Stimulated activated CD4-positive, alpha-beta T cell treated with anti-CD3 and anti-CD28 coated beads, Interleukin-4, amount 100 ng/mL, for 48 hours (primary cell): ENCODE measurements around the gene KISS1R.

Experiments
- DNase-seq, 2 donors: peaks; one replicate each; pipeline ENCODE4 v3.0.0-alpha.2; 2020; ENCODE audit warnings: low read depth in 2 of 2

KISS1R gene

DNA sequence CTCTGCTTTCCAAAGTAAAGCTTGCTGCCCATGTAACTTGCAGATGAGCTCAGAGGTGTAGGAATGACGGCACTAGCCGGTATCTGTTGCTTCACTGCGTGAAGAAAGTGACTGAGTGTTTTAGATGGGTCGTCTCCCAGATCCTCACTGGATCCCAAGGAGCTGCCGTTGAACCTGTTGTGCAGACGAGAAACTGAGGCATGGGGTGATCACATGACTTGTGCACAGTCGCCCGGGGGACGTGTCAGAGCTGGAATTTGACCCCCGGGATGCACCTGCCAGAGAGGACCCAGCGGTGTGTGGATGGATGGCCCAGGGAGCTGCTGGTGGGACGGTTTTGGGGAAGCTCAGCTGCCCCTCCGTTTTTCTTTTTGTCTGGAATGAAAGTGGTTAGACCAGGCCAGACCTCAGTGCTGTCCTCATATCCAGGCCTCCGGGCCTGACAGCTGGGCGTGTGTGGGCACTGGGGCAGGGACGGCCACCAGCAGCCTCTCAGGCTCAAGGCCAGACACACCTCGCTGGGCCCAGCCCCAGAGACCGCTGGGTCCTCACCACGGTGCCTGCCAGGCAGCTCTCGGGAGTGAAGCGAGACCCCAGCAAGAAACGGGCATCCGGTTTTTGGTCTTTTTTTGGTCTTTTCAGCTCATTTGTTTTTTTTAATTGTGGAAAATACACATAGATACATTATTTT is 21.2 kb downstream of the KISS1R start:
- no peak for DNase-seq

DNA sequence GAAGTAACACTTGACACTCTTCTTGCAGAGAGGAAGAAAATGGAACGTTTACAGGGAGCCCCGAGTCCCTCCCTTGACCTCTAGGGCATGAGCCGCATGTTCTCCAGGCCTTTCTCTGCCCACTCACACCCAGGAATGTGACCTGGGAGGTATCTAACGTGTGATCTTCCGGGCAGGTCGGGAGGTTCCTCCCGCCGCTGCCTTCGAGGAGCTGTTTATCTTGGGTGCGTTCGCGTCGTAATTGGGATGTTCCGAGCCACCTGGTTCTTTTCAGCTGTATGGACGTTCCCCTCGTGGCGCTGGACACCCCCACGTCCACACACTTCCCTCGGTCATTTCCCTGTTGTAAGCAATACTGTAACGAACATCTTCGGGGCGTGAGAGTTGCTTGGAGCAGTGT is 22.3 kb downstream of the KISS1R start:
- no peak for DNase-seq

- DNase-seq = no peak
These were observed 22.8 kb downstream of the KISS1R start for GRCh38 chr19:939922-940321.

DNA sequence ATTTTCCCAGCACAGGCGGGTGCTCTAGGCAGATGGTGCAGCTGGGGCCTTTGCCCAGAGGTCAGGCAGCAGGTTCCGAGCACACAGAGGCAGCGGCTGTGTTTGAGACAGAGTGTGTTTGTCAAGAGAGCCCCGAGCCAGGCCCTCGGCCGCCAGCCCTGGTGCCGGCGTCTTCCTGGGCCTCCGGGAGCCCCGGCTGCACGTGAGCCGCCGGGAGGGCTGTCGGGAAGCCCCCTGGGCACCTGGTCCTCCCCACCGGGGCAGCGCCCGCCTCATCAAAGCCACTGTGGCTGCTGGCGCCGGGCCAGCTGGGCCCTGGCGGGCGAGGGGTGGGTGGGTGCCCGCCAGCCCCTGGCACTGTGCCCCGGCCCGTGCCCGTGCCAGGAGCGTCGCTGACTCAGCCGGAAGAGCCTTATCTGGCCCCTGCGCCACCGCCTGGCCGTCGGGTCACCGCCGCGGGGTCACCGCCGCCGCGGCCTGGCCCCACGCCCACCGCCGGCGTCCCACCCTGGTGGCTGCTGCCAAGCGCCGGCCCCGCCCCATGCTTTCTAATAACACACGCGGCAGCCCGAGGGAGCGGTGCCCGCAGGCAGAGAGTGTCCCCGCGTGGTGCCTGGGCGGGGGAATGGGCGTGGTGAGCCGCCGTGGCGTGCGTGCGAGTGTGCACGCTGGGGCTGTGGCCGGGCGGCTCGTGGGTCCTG is 23.6 kb downstream of the KISS1R start:
- DNase-seq = peak in 1 of 2 donors; percentile 51

- DNase-seq = no peak
These were observed 24.4 kb downstream of the KISS1R start for GRCh38 chr19:941292-942132.

DNA sequence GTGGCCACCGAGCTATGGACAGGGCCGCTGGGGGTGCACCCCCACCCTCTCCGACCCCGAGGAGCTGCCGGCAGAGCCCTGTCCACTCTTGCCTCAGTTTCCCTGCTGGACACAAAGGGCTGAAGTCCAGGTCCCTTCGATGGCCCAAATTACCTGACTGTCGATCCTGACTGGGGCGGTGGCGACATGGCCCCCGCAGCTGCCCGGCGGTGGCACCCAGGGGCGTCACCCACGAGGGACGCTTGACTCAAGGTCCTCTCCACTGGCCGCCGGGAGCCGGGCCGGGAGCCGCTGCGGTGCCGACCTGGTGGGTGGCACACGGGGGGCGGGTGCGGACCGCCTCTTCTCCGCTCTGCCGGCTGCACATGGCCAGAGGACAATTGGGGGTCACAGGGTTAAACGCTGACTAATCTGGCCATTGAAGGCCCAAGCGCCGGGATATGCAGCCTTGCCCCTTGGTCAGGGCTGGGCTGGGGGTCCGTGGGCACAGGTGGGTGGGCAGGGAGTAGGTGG is 25.1 kb downstream of the KISS1R start:
- DNase-seq = no peak

DNA sequence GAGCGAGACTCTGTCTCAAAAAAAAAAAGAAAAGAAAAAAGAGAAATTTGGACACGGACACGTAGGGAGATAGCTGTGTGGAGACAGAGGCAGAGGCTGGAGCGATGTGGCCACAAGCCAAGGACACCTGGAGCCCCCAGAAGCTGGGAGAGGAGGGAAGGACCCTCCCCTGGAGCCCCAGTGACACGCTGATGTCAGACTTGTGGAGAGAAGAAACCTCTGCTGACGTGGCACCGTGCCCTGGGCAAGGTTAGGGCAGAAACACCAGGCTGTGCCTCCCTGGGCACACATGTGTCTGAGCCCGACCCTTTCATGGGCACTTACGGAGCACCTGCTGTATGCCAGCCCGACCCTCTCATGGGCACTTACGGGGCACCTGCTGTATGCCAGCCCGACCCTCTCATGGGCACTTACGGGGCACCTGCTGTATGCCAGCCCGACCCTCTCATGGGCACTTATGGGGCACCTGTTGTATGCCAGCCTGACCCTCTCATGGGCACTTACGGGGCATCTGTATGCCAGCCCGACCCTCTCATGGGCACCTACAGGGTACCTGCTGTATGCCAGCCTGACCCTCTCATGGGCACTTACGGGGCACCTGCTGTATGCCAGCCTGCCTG is 26.5 kb downstream of the KISS1R start:
- DNase-seq = no peak

DNA sequence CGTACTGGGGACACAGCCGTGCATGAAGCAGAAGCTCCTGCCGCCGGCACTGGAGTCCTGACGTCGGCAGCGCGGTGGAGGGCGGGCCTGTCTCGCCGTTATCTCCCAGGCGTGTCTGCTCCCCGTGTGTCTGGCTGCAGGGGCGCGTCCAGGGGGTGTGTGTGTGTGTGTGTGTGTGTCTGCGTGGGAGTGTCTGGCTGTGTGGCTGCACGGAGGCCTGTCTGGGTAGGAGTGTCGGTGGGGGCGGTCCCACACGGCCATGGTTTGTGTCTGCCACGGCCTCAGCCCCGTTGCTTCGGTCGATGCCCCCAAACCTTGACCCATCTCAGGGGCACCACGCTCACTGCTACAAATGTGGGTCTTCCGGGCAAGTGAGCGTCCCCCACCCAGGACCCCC is 27.0 kb downstream of the KISS1R start:
- DNase-seq = no peak

DNA sequence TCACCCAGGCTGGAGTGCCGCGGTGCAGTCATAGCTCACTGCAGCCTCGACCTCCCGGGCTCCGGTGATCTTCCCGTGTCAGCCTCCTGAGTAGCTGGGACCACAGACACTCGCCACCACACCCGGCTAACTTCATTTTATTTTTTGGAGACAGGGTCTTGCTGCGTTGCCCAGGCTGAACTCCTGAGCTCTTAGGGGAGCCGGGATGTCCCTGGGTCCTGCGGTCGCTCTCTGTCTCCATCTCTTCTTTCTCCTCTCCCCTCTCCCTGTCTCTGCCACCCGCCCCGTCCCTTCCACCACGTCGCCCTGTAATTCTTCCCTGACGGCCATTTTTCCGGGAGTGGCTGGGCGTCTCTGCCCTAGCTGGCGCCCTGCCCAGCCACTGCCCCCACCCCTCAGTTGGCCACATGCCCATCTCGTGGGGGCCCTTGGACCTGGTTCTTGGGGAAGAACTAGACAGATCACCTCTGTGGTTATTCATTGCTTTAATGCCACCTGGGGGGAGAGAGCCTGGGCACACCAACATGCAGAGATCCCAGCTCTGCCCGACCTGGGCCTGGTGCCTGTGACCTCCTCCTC is 27.6 kb downstream of the KISS1R start:
- no peak for DNase-seq

- no peak for DNase-seq
These were observed 28.5 kb downstream of the KISS1R start for GRCh38 chr19:945401-946252.

- DNase-seq = no peak
These were observed 30.1 kb downstream of the KISS1R start for GRCh38 chr19:947090-947706.

DNA sequence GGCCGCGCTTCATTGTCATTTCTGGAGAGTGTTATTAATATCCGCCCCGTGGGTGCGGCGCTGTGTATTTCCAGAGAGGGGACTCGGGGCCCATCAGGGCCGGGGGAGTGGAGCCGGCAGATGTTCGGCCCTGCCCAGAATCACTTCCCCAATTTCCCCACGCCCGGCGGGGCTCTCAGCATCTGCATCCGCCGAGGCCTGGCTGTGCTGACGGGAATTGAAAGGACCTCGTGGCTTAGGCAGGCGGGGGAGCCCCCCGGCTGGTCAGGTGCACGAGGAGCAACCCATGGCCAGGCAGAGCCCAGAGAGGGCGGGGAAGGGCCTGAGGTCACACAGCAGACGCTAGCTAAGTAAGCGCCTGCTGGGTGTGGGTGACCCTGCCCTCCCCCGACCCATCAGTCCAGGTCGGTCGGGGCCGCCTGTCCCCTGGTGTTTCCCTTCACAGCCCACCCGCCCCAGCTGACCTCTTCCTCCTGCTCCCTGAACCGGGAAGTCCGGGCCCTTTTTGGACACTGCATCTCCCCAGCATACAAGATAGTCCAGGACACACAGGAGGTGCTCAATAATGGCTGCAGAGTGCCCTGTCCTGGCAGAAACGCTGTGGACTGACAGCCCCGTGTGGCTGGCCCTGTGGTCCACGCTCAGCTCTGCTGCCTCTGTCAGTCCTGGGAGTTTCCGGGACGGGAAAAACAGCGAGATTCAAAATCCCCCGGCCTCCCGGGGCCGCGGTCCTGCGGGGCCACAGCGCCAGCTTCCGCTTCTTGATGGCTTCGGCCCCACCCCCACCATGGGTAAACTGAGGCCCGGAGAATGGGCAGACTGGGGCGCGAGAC is 30.8 kb downstream of the KISS1R start:
- no peak for DNase-seq

- DNase-seq = no peak
These were observed 31.8 kb downstream of the KISS1R start for GRCh38 chr19:948842-949496.

DNA sequence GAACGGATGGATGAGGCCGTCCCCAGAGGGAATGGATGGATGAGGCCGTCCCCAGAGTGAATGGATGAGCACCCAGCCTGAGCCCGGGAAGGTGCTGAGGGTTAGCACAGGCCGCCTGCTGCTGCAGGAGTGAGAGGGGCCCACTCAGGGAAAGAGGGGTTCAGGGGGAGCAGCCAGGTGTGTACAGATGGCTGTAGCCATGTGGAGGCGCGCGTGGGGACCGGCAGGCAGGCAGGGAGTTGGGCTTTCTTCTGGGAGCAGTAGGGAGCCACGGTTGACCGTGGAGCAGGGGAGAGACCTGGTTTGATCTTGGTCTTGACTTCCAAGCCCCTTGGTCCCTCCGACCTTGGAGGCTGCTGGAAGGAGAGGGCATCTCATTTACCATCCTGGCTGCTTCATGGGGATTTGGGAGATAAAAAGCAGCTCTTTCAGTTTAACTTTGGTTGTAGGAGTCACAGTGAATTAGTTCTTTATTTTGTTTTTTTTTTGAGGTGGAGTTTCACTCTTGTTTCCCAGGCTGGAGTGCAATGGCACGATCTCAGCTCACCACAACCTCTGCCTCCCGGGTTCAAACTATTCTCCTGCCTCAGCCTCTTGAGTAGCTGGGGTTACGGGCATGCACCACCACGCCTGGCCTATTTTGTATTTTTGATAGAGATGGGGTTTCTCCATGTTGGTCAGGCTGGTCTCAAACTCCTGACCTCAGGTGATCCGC is 33.4 kb downstream of the KISS1R start:
- DNase-seq = no peak

DNA sequence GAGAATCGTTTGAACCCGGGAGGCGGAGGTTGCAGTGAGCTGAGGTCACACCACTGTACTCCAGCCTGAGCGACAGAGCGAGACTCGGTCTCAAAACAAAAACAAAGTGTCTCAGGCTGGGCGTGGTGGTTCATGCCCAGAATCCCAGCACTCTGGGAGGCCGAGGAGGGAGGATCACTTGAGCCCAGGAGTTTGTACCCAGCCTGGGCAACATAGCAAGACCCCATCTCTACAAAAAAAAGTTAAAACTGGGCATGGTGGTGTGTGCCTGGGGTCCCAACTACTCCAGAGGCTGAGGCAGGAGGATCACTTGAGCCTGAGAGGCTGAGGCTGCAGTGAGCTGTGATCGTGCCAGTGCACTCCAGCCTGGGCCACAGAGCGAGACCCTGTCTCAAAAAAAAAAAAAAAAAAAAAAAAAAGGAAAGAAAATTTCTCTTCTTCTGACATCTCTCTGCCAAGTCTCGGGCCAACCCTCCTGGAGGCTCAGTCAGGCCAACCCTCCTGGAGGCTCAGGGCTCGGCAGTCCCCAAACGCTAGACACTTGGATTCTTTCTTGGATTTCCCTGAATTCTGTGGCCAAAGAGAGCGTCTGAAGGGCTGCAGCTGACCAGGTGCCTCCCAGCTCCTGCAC is 35.0 kb downstream of the KISS1R start:
- DNase-seq = no peak

DNA sequence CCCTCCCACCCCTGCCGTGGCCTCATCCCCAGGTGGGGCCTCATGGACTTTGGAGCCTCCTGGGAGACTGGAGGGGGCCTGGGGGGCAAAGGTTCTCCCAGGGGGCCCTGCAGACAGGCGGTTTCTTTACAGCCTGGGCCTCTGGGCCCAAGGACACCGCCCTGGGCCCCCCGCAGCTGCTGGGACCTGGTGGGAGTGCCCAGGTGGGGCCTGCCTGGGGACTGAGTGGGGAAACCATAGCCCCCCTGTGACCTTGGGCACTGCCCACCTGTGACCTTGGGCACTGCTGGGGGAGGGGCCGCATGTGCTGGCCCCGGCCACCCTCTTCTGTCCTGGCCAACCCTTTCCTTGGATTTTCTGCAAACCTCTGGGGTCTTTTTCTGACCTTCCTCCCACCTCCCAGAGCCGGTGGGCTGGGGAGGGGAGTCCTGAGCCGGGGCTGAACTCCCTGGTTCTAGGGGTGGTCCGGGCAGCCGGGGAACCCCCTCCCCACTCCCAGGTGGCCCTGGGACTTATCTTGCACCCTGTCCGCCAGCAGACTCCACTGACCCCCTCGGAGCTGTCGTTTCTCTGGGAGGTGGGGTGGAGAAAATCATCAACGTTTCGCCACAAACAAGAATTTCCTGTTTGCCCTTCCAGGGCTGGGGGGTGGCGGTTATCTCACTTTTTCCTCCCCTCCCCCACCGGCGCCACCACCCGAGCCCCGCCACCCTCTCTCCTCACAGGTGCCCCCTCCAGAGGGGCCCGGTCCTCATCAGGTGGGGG is 35.7 kb downstream of the KISS1R start:
- DNase-seq = no peak
